NT2/D1 (cell line): Measurements from ENCODE around the gene TTC16.
A peak's percentile ranks its signal among the peaks of the same experiment; 100 is the strongest.
"Not testable (repeated sequence)": the region's sequence is repeated elsewhere in the genome, so short reads cannot be mapped to it uniquely, and the experiment has no call there.

Source experiments
- DNase-seq: peaks from one replicate; pipeline ENCODE4 v3.0.0-alpha.2; 2011; ENCODE audit warnings: low read depth, low spot score
- H3K27me3 ChIP-seq: 2 replicates; pipeline ENCODE4 v1.6.0; 2011; ENCODE audit warnings: mild to moderate bottlenecking; ENCODE audit not compliant: insufficient read length, insufficient read depth
- H3K36me3 ChIP-seq: 2 replicates; pipeline ENCODE4 v1.6.1; 2011; ENCODE audit warnings: mild to moderate bottlenecking, low read length, mixed read lengths; ENCODE audit not compliant: insufficient read depth, insufficient read length
- H3K4me1 ChIP-seq: 2 replicates; pipeline ENCODE4 v1.5.1; 2011; ENCODE audit not compliant: insufficient read depth, insufficient read length
- H3K4me3 ChIP-seq: 2 replicates; pipeline ENCODE4 v1.5.1; 2011; ENCODE audit warnings: low read depth; ENCODE audit not compliant: insufficient read length
- H3K9ac ChIP-seq: 2 replicates; pipeline ENCODE4 v1.6.0; 2011; ENCODE audit warnings: low read depth; ENCODE audit not compliant: insufficient read length
- H3K9me3 ChIP-seq: 2 replicates; pipeline ENCODE4 v1.5.1; 2011; ENCODE audit warnings: mild to moderate bottlenecking, low read length; ENCODE audit not compliant: insufficient read depth
- SUZ12 ChIP-seq: IDR thresholded peaks from 2 replicates; pipeline ENCODE4 v1.6.1; 2011; ENCODE audit not compliant: insufficient read length, insufficient read depth; ENCODE audit errors: extremely low read depth
- YY1 ChIP-seq: IDR thresholded peaks from 2 replicates; pipeline ENCODE4 v1.6.1; 2011; ENCODE audit not compliant: insufficient read length, insufficient read depth
- ZNF274 ChIP-seq: IDR thresholded peaks from 2 replicates; pipeline ENCODE4 v1.6.1; 2011; ENCODE audit warnings: mild to moderate bottlenecking, low read depth, low read length

The TTC16 gene

DNA sequence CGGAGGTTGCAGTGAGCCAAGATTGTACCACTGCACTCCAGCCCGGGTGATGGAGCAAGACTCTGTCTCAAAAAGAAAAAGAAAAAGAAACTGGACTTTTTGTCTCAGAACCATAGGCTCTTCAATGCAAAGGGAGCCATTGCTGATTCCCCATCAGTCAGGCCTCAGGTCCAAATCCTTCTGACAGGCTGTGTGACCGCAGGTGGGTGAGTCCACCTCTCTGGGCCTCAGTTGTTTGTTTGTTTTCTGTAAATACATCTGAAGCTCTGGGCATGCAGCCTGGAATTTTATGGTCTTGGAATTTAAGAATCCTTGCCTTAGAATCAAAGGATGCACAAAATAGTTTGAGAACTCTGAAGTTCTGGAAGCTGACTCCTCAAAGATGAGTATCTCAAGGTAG is 40.4 kb downstream of the TTC16 start:
- Histone ChIP-seq H3K4me1 (peaks cover 10% of the 10 kb centered on the region), H3K9ac (no peak overlapping the region), H3K9me3 (no peaks in the 10 kb centered on the region), H3K36me3 (no peaks in the 10 kb centered on the region), H3K4me3 (no peak overlapping the region), H3K27me3 (peaks cover 50% of the 10 kb centered on the region)
- TF ChIP-seq SUZ12: no peak
- TF ChIP-seq ZNF274: no peak
- TF ChIP-seq YY1: no peak
- DNase-seq: no peak

DNA sequence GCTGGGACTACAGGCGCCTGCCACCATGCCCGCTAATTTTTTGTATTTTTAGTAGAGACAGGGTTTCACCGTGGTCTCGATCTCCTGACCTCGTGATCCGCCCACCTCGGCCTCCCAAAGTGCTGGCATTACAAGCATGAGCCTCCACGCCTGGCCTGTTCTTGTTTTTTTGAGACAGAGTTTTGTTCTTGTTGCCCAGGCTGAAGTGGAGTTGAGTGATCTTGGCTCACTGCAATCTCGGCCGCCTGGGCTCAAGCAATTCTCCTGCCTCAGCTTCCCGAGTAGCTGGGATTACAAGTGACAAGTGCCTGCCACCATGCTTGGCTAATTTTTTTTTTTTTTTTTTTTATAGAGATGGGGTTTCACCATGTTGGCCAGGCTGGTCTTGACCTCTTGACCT is 40.9 kb downstream of the TTC16 start:
- not testable (repeated sequence) for H3K9me3 ChIP-seq, H3K4me3 ChIP-seq, H3K9ac ChIP-seq, H3K36me3 ChIP-seq, DNase-seq
- peaks cover 14% of the 10 kb centered on the region for H3K4me1 ChIP-seq
- H3K27me3 ChIP-seq: peaks cover 46% of the 10 kb centered on the region

DNA sequence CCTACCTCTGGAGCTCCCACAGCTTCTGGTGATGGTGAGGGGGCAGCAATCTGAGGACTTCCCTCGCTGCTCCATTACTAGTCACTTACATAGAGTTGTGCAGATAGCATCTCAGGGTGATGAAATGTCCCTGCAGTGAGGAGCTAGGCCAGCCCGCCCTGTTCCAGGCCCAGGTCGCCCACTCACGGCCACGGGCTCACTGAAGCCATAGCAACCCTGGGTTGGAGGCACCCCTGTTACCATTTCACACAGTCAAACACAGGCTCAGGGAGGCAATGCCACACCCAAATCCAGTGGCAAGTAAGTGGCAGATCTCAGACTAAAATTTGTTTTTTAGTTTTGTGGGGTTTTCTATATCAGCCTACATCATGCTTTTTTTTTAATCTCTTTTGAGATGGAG is 43.0 kb downstream of the TTC16 start:
- DNase-seq: no peak
- Histone ChIP-seq H3K9me3 (no peaks in the 10 kb centered on the region), H3K4me3 (no peak overlapping the region), H3K27me3 (peaks cover 25% of the 10 kb centered on the region), H3K36me3 (no peaks in the 10 kb centered on the region), H3K4me1 (peaks cover 18% of the 10 kb centered on the region), H3K9ac (no peak overlapping the region)
- TF ChIP-seq SUZ12: no peak
- TF ChIP-seq YY1: no peak
- no peak for TF ChIP-seq ZNF274

DNA sequence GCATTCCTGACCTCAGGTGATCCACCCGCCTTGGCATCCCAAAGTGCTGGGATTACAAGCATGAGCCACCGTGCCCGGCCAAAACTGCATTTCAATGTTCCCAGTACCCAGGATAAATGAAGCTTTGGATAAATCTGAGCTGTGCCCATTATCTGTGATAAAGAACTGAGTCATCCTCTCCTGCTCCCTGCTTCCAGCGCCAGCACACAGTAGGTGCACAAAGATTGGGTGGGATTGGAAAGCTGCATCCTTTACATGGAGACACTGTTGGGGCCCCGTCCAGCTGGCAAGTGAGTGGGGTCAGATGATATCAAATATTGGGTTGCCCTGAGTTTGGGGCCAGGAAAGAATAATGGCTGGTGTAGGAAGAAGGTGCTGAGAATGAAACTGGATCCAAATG is 45.2 kb downstream of the TTC16 start:
- Histone ChIP-seq H3K9ac (no peak overlapping the region), H3K4me3 (no peak overlapping the region), H3K36me3 (no peaks in the 10 kb centered on the region), H3K27me3 (peaks cover 5% of the 10 kb centered on the region), H3K4me1 (peaks cover 15% of the 10 kb centered on the region), H3K9me3 (no peaks in the 10 kb centered on the region)
- no peak for DNase-seq
- TF ChIP-seq YY1 (no peak), ZNF274 (no peak), SUZ12 (no peak)

DNA sequence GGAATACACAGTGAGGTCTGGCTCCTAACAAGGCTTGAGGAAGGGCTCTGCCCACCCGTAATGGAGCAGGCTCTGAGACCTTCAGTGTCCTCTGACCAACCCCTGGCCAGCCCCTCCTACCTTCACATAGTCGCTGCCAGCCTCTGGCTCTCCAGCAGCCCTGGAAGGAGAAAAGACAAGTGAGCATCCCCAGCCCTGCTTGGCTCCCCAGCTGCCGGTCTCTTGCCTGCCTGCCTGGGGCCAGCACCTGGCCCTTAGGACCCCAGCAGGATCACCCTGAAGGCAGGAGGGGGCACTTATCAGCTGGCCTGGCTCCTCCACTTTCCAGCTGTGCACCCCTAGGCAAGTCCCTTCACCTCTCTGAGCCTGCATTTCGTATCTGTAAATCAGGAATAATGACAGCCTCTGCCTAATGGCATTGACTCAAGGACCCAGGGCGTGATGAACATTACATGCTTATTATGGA is 45.6 kb downstream of the TTC16 start:
- Histone ChIP-seq H3K4me3 (no peak overlapping the region), H3K9me3 (no peaks in the 10 kb centered on the region), H3K36me3 (no peaks in the 10 kb centered on the region), H3K27me3 (no peaks in the 10 kb centered on the region), H3K4me1 (peaks cover 15% of the 10 kb centered on the region), H3K9ac (no peak overlapping the region)
- TF ChIP-seq SUZ12 (no peak), ZNF274 (no peak), YY1 (no peak)
- no peak for DNase-seq

DNA sequence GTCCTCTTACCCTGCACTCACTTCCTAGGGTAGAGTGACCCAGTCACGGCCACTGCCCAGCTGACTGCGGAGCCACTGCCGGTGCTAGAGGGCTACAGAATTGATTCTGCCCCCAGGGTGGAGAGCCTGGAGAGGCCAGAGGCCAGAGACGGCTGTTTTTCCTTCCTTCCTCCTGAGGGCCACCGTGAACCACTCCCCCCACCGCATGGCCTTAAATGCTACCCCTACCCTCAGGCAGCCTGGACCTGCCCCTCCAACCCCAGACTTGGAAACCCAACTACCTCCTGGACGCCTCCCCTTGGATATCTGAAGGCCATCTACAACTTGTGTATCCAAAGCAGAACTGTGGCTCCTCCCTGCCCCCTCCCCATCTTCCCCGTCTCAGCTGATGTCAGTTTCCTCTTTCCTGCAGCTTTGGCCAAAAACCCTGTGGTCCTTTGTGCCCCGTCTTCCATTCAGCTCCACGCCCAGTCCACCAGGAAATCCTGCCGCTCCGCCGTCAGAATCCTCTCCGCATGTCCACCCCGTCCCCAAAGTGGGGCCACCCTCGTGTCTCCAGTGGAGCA is 46.3 kb downstream of the TTC16 start:
- DNase-seq: no peak
- peak overlapping the region; percentile 13 for H3K9ac ChIP-seq
- H3K4me1 ChIP-seq: peaks cover 18% of the 10 kb centered on the region
- H3K9me3 ChIP-seq: no peaks in the 10 kb centered on the region
- no peak overlapping the region for H3K4me3 ChIP-seq
- H3K36me3 ChIP-seq: peaks cover 3% of the 10 kb centered on the region
- TF ChIP-seq SUZ12: no peak
- no peak for TF ChIP-seq ZNF274
- no peak for TF ChIP-seq YY1
- H3K27me3 ChIP-seq: no peaks in the 10 kb centered on the region

DNA sequence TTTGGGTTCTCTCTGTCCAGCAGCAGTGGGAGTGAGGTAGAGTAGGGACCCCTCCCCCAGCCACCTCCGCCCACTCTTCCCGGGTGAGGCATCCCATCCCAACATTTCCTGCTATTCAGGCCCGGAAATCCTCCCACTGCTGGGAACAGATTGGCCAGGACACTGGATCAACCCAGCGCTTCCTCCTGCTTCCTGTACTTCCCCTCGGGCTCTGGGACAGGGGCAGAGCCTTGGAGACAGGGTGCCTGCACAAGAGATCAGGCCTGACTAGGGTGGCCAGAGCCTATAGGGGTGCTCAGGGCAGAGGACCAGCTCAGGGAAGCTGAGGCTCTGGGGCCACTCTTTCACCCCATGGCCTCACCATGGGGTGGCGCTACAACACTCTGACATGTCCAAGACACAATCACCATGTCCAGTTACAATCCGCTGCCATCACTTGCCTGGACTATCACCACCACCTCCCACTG is 48.1 kb downstream of the TTC16 start:
- Histone ChIP-seq H3K4me1 (peaks cover 21% of the 10 kb centered on the region), H3K27me3 (no peaks in the 10 kb centered on the region), H3K36me3 (peaks cover 3% of the 10 kb centered on the region), H3K9me3 (no peaks in the 10 kb centered on the region), H3K4me3 (no peak overlapping the region), H3K9ac (no peak overlapping the region)
- no peak for TF ChIP-seq YY1
- no peak for TF ChIP-seq SUZ12
- no peak for TF ChIP-seq ZNF274
- no peak for DNase-seq
